AG09309 (cell line): ENCODE results near the gene GRM2.

ENCODE experiments used
- DNase-seq: peaks from one replicate; pipeline ENCODE4 v3.0.0-alpha.2; 2010; ENCODE audit warnings: low read depth
- H3K4me3 ChIP-seq: 2 replicates; pipeline ENCODE4 v1.5.1; 2011; ENCODE audit warnings: mild to moderate bottlenecking, low read depth, low read length, moderate library complexity; ENCODE audit not compliant: control insufficient read depth
- CTCF ChIP-seq: IDR thresholded peaks from 2 replicates; pipeline ENCODE4 v1.5.1; 2011; ENCODE audit warnings: mild to moderate bottlenecking, low read depth, low read length, inconsistent platforms; ENCODE audit not compliant: insufficient read depth, control insufficient read depth; ENCODE audit errors: missing control alignments

The GRM2 gene

GRCh38 chr3:51696954-51697353 is 9.9 kb upstream of the GRM2 start:
- DNase-seq = no peak
- TF ChIP-seq CTCF = no peak
- no peak overlapping the region for H3K4me3 ChIP-seq

GRCh38 chr3:51698209-51698608 is 8.7 kb upstream of the GRM2 start:
- no peak for TF ChIP-seq CTCF
- DNase-seq = no peak
- no peak overlapping the region for H3K4me3 ChIP-seq

- DNase-seq = no peak
- TF ChIP-seq CTCF = no peak
- no peak overlapping the region for H3K4me3 ChIP-seq
Measured at GRCh38 chr3:51700403-51700802, 6.5 kb upstream of the GRM2 start.

- no peak overlapping the region for H3K4me3 ChIP-seq
- DNase-seq = no peak
- no peak for TF ChIP-seq CTCF
Measured at GRCh38 chr3:51702156-51702555, 4.7 kb upstream of the GRM2 start.

GRCh38 chr3:51703068-51703760 is 3.7 kb upstream of the GRM2 start:
- no peak for DNase-seq
- no peak for TF ChIP-seq CTCF
- H3K4me3 ChIP-seq = no peak overlapping the region

GRCh38 chr3:51703761-51704510 is 2.9 kb upstream of the GRM2 start:
- no peak overlapping the region for H3K4me3 ChIP-seq
- no peak for DNase-seq
- no peak for TF ChIP-seq CTCF
